ENCODE data around the gene FAM13C. TPM values are rescaled to one million over a fixed set of nuclear protein-coding genes. Genes with fewer than 3 reads are reported as not detected.

FAM13C gene
- total RNA-seq, 2 experiments from 2014 or later = not detected

DNA sequence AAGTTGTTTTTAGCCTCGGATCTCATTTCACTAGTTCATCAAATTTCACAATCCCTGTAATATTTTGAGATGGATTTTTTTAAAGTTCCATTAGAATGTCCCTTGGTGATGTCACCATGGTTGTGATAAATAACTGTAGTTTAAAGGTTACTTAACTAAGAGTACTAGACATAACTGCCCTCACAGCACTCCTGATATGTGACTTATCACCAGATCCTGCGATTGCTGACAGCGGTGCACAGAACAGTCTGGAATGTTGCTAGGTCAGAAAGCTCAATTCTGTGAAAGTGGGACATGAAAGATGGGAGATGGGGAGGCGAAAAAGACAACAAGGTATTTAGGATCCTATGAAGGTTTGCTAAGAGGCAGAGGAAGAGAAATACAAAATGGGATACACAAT, 40.2 kb downstream of the FAM13C start:
- ATAC-seq (no peak), DNase-seq (no peak)
- Mint-ChIP-seq H3K36me3 (no peaks in the 10 kb centered on the region), H3K9me3 (ENCODE audit: low read depth) (peaks cover 2% of the 10 kb centered on the region), H3K27me3 (no peaks in the 10 kb centered on the region), H3K4me1 (no peaks in the 10 kb centered on the region), H3K27ac (no peak overlapping the region), H3K4me3 (no peak overlapping the region)
- CTCF ChIA-PET = no interaction called here

DNA sequence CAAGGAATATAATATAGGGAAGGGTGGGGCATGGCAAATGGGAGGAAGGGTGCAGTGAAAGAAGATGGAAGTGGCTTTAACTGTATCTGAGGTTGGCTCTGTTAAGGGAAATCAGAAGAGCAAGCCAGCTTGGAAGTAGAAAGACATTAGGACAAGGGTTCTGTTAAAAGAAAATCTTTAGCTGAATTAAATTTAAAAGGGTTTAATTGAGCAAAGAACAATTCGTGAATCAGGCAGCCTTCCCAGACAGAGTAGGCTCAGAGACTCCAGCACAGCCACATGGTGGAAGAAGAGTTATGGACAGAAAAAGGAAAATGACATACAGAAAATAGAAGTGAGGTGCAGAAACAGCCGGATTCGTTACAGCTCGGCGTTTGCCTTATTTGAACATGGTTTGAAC, 42.0 kb downstream of the FAM13C start:
- no peaks in the 10 kb centered on the region for H3K4me1 Mint-ChIP-seq
- ATAC-seq (no peak), DNase-seq (no peak)
- H3K9me3 Mint-ChIP-seq (ENCODE audit: low read depth) = peaks cover 2% of the 10 kb centered on the region
- no peaks in the 10 kb centered on the region for H3K27me3 Mint-ChIP-seq
- no peak overlapping the region for H3K4me3 Mint-ChIP-seq
- CTCF ChIA-PET = no interaction called here
- H3K36me3 Mint-ChIP-seq = no peaks in the 10 kb centered on the region
- no peak overlapping the region for H3K27ac Mint-ChIP-seq

DNA sequence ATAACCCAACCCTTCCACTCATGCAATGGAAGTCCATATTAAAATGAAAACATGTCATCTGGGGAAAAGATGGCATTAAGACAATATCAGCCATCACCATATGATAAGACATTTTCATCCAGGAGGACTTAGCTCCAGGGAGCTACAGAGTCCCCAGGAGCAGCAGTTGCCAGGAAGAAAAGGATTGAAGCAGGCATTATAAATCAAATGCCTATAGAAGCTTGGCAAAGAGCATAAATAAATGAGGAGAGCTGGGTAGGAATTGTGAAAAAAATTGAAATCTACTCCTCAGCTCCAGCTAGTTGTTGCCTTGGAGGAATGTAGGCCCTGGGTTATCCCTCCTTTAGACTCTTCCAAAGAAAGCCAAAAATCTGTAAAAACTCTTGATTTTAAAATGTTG, 42.5 kb downstream of the FAM13C start:
- Mint-ChIP-seq H3K27ac (no peak overlapping the region), H3K4me3 (no peak overlapping the region), H3K36me3 (no peaks in the 10 kb centered on the region), H3K27me3 (no peaks in the 10 kb centered on the region), H3K9me3 (ENCODE audit: low read depth) (peaks cover 2% of the 10 kb centered on the region), H3K4me1 (no peaks in the 10 kb centered on the region)
- CTCF ChIA-PET = no interaction called here
- ATAC-seq (no peak), DNase-seq (no peak)

DNA sequence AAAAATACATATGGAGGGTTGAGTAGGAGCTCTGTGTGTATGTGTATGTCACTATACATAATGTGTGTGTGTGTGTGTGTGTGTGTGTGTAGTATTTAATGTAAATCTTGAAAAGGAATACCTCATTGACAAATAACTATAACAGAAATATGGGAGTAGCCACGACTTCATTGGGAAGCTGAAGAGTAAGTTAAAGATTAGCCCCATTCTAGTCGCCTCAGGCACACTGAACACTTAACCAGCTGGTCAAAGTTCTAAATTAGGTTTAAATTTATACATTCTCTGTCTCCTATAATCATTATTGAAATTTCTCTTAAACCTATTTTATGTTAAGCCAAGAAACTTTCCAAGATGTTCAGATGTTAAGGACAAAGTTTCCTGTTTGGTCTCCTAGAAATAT, 45.3 kb downstream of the FAM13C start:
- H3K27me3 Mint-ChIP-seq = no peaks in the 10 kb centered on the region
- no peaks in the 10 kb centered on the region for H3K9me3 Mint-ChIP-seq (ENCODE audit: low read depth)
- CTCF ChIA-PET = no interaction called here
- H3K36me3 Mint-ChIP-seq = no peaks in the 10 kb centered on the region
- H3K4me3 Mint-ChIP-seq = no peak overlapping the region
- DNase-seq (no peak), ATAC-seq (no peak)
- H3K4me1 Mint-ChIP-seq = no peaks in the 10 kb centered on the region
- H3K27ac Mint-ChIP-seq = no peak overlapping the region

DNA sequence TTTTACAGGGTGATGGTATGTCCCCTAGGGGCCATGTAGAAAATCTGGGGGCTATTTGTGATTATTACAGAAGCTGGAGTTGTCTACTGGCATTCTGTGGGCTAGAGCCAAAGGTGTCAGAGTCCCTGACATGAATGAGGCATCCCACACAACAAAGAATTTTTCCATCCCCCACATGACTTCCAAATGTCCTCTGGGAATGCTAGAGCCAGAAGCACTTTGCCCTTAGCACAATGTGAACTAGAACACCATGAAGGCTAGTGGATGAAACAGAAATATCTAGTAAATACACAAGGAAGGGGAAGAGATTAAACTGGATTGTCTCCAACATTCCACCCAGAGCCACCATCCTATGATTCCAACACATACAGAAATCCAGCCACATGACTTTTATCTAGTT, 46.9 kb downstream of the FAM13C start:
- Mint-ChIP-seq H3K27ac (no peak overlapping the region), H3K4me3 (no peak overlapping the region), H3K9me3 (ENCODE audit: low read depth) (no peaks in the 10 kb centered on the region), H3K27me3 (no peaks in the 10 kb centered on the region), H3K4me1 (no peaks in the 10 kb centered on the region), H3K36me3 (no peaks in the 10 kb centered on the region)
- no peak for ATAC-seq
- CTCF ChIA-PET = no interaction called here
- no peak for DNase-seq

DNA sequence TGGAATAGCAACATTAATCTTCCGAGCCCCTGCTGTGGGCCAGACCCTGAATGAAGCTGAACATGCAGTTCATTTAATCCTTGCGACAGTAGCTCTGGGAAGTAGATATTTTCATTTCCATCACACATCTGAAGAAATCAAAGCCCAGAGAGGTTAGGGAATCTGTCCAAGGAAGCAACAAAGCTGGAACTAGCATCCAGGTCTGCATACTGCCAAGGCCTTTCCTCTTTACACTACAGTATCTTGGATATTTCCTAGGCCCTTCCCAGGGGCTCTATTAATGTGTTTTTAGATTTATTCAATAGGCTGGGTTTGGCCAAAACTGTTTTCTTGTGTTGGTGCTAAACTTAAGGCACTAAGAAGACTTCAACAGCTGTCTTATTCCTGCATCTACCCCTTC, 48.1 kb downstream of the FAM13C start:
- Mint-ChIP-seq H3K27ac (no peak overlapping the region), H3K36me3 (no peaks in the 10 kb centered on the region), H3K4me3 (no peak overlapping the region), H3K9me3 (ENCODE audit: low read depth) (no peaks in the 10 kb centered on the region), H3K27me3 (no peaks in the 10 kb centered on the region), H3K4me1 (no peaks in the 10 kb centered on the region)
- no peak for DNase-seq
- no peak for ATAC-seq
- CTCF ChIA-PET = interaction anchor here (0.9 kb wide), 1 partner anchor 10 kb away, joined by 3 read pairs; no protein-coding TSS in a partner anchor

DNA sequence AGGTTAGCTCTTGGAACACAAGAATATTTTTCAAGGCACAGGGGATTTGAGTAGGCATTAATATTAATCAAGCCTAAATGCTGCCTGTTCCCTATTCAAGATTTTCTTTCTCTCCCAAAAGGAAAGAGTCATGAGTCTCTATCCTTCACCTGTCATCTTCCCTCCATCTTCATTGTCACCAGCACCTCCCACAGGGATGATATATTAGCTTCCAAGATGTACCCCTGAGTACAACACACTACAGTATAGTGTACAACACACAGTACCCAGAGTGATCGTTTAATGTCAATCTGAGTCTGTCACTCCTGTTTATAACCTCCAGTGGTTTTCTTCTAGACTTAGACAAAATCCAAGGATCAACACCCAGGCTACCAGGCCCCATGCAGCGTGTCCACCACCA, 50.1 kb downstream of the FAM13C start:
- Mint-ChIP-seq H3K4me3 (no peak overlapping the region), H3K27ac (no peak overlapping the region), H3K4me1 (no peaks in the 10 kb centered on the region), H3K36me3 (no peaks in the 10 kb centered on the region), H3K27me3 (no peaks in the 10 kb centered on the region), H3K9me3 (ENCODE audit: low read depth) (no peaks in the 10 kb centered on the region)
- CTCF ChIA-PET = no interaction called here
- ATAC-seq (no peak), DNase-seq (no peak)

DNA sequence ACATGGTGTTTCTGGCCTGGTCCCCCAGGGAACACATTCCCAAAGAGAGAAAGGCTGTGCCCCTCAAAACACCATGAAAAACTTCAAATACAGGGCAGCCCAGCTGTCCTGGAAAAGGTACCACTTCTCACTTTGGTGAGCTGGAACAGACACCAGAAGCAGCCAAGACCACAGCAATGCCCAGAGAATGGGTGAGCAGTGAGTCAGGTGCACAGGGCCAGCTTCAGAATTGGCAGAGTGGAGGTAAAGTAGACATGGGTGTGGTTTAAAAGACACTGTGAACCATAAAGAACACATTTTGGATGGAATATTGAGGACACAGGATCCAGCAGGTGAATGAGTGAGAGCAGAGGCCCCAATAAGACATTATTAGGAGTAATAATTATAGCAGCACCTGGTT, 51.3 kb downstream of the FAM13C start:
- ATAC-seq (no peak), DNase-seq (no peak)
- no peaks in the 10 kb centered on the region for H3K4me1 Mint-ChIP-seq
- no peaks in the 10 kb centered on the region for H3K27me3 Mint-ChIP-seq
- no peak overlapping the region for H3K4me3 Mint-ChIP-seq
- no peak overlapping the region for H3K27ac Mint-ChIP-seq
- no peaks in the 10 kb centered on the region for H3K9me3 Mint-ChIP-seq (ENCODE audit: low read depth)
- CTCF ChIA-PET = no interaction called here
- H3K36me3 Mint-ChIP-seq = no peaks in the 10 kb centered on the region

DNA sequence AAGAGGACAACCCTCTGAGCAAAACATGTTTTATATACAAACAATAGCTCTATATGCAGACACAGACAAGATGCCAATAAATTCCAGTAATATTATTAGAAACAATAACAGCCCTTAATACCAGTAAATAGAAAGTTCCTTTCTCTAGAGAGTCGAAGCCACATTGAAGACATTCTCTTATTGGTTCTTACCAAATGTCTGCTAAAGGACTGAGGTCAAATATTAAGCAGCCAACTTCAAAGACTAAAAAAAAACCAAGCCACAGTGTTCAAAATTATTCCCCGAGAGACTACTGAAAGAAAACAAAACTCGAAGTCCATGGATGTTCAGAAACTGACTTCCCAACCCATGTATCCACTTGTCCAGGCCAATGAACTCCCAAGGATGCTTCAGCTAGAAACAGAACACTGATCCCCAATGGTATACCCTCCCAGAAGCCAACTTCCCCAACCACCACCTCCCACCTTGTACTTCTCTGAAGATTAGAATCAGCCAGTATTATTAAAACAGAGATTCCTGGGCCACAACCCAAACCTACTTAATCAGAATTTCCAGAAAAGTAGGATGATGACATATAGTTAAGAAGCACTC, 51.9 kb downstream of the FAM13C start:
- H3K4me1 Mint-ChIP-seq = no peaks in the 10 kb centered on the region

DNA sequence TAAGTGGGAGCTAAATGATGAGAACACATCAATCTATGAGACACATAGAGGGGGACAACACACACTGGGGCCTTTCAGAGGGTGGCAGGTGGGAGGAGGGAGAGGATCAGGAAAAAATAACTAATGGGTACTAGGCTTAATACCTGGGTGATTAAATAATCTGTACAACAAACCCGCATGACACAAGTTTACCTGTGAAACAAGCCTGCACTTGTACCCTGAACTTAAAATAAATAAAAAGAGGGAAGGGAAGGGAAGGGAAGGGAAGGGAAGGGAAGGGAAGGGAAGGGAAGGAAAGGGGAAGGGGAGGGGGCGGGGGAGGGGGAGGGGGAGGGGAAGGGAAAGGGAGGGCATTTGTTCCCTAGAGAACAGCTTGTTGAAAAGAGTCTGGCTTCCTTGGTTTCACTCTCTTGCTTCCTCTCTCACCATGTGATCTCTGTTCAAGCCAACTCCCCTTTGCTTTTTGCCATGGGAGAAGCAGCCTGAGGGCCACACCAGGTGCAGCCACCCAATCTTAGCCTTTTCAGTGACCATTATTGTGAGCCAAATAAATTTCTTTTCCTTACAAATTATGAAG, 57.7 kb downstream of the FAM13C start:
- Mint-ChIP-seq H3K4me3 (no peak overlapping the region), H3K27ac (no peak overlapping the region), H3K27me3 (no peaks in the 10 kb centered on the region), H3K9me3 (ENCODE audit: low read depth) (peaks cover 3% of the 10 kb centered on the region), H3K4me1 (no peaks in the 10 kb centered on the region), H3K36me3 (no peaks in the 10 kb centered on the region)
- DNase-seq = no peak
- no peak for ATAC-seq
- CTCF ChIA-PET = interaction anchor here (1.5 kb wide), 1 partner anchor 10 kb away, joined by 3 read pairs; no protein-coding TSS in a partner anchor

More for the DNA sequence above, 51.9 kb downstream of the FAM13C start:
- no peak overlapping the region for H3K4me3 Mint-ChIP-seq
- no peaks in the 10 kb centered on the region for H3K9me3 Mint-ChIP-seq (ENCODE audit: low read depth)
- DNase-seq (no peak), ATAC-seq (no peak)
- H3K27ac Mint-ChIP-seq = no peak overlapping the region
- H3K27me3 Mint-ChIP-seq = no peaks in the 10 kb centered on the region
- CTCF ChIA-PET = no interaction called here
- no peaks in the 10 kb centered on the region for H3K36me3 Mint-ChIP-seq

DNA sequence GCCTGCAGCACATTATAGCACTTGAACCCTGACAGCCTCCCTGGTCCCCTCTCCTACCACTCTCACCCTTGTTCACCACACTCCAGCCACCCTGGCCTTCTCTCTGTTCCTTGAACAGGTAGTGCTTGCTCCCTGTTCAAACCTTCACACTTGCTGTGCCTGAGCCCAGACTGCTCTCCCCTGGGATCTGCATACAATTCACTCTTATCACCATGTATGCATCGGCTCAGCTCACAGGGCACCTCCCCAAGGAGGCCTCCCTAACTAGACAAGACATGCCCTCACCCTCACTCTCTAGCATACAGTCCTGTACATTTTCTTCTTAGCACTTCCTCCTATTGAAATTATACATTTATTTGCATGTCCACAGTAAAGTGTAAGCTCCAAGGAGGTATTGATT, 59.3 kb downstream of the FAM13C start:
- H3K27me3 Mint-ChIP-seq = no peaks in the 10 kb centered on the region
- H3K4me3 Mint-ChIP-seq = no peak overlapping the region
- CTCF ChIA-PET = no interaction called here
- H3K36me3 Mint-ChIP-seq = no peaks in the 10 kb centered on the region
- no peak for ATAC-seq
- peaks cover 3% of the 10 kb centered on the region for H3K9me3 Mint-ChIP-seq (ENCODE audit: low read depth)
- H3K27ac Mint-ChIP-seq = no peak overlapping the region
- no peak for DNase-seq
- no peaks in the 10 kb centered on the region for H3K4me1 Mint-ChIP-seq

DNA sequence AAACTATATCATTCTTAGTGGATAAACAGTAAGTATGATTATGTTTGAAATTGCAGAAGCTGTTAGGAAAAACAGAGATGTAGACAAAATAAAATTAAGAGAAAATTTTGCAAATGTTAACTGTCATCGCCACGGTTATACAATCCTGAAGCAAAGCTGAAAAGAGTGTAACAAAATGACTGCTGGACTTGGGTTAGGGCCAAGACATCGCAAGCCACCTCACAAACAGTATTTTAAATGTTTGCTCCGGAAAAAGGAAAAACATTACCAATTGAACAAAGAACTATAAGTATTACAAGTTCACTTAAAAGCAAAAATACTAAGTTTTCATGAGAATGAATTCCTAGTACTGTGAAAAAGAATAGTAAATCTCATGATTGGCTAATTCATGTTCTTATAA, 60.0 kb downstream of the FAM13C start:
- Mint-ChIP-seq H3K9me3 (ENCODE audit: low read depth) (peaks cover 3% of the 10 kb centered on the region), H3K27me3 (no peaks in the 10 kb centered on the region), H3K4me1 (no peaks in the 10 kb centered on the region), H3K36me3 (no peaks in the 10 kb centered on the region), H3K27ac (no peak overlapping the region), H3K4me3 (no peak overlapping the region)
- CTCF ChIA-PET = no interaction called here
- DNase-seq (no peak), ATAC-seq (no peak)

DNA sequence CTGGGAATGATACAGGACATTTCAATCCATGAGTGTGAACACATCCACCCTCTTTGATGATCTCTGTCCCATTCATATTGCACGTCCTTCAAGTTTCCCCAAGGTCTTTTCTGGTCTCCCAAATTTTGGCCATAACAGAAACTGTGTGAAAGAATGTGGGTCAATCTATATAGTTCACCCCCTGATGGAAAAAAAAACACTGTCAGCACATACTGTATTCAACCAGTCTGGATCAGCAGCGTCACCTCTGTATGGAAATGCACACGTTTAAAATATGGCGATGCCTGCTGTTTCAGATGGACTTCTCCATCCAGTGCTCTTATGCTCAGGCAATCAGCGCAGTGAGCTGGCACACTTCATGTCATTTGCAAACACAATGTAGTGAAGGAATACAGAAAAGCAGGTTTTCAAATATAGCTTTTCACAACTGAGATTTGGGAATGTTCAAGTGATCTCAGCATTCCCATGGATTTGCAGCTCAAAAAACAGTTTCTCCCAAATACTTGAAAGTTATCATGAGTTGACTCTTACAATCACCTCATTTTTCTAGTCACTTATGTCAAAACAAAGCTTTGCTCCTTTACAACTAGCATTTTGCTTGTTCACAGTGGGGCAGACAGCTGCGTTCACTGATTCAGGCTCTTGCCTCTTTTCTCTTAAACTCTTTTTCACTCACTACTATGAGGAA, 61.1 kb downstream of the FAM13C start:
- DNase-seq (no peak), ATAC-seq (no peak)
- no peaks in the 10 kb centered on the region for H3K36me3 Mint-ChIP-seq
- H3K4me1 Mint-ChIP-seq = no peaks in the 10 kb centered on the region
- no peak overlapping the region for H3K4me3 Mint-ChIP-seq
- H3K27me3 Mint-ChIP-seq = no peaks in the 10 kb centered on the region
- CTCF ChIA-PET = no interaction called here
- no peak overlapping the region for H3K27ac Mint-ChIP-seq
- peaks cover 3% of the 10 kb centered on the region for H3K9me3 Mint-ChIP-seq (ENCODE audit: low read depth)

DNA sequence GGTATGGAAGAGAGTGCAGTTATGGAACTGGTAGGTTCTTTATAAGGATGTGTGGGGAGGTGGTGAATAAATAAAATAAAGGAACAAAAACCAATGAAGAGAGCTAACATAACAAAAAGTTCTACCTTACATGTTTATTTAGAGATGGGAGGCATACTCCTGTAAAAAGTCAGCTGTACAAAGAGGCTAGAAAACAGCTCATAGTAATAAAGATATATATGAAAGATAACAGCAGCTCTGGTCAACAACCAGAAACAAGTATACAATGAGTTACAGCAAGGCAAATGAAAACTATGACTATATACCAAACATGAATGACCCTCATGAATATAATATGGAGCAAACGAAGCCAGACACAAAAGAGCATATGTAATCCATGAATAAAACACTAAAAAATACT, 62.0 kb downstream of the FAM13C start:
- Mint-ChIP-seq H3K27me3 (no peaks in the 10 kb centered on the region), H3K9me3 (ENCODE audit: low read depth) (peaks cover 3% of the 10 kb centered on the region), H3K4me1 (no peaks in the 10 kb centered on the region), H3K4me3 (no peak overlapping the region), H3K36me3 (no peaks in the 10 kb centered on the region), H3K27ac (no peak overlapping the region)
- CTCF ChIA-PET = no interaction called here
- ATAC-seq (no peak), DNase-seq (no peak)
